Lower leg skin (tissue), 4 donors: ENCODE measurements around the gene MBOAT2. TPM values are rescaled to one million over a fixed set of nuclear protein-coding genes. Genes with fewer than 3 reads are reported as not detected.

Experiments
- DNase-seq, 2 donors: peaks; one replicate each; pipeline ENCODE4 v3.0.0-alpha.2; 2019; ENCODE audit warnings: low spot score in 2 of 2
- H3K4me3 ChIP-seq: fragments of 200-600 bp; sonication (generic); 2 replicates; pipeline ENCODE4 v1.5.1; 2017; ENCODE audit warnings: mild to moderate bottlenecking, low read depth; ENCODE audit not compliant: poor library complexity, severe bottlenecking
- CTCF ChIP-seq, 3 donors: fragments of 450-650 bp; IDR thresholded peaks; one replicate each; pipeline ENCODE4 v1.5.1; 2016; ENCODE audit warnings: antibody characterized with exemption in 3 of 3, mild to moderate bottlenecking in 3 of 3, moderate library complexity in 2 of 3
- POLR2A ChIP-seq, 2 donors: fragments of 450-650 bp; IDR thresholded peaks; one replicate each; pipeline ENCODE4 v1.6.1; 2016 to 2017; ENCODE audit warnings: antibody characterized with exemption in 2 of 2, mild to moderate bottlenecking in 1 of 2, moderate library complexity in 1 of 2
- WGBS, 2 donors: methylation state at CpG; one replicate each; pipeline ENCODE4 v1.1.5; 2018; 5-methylcytosine and 5-hydroxymethylcytosine counted together
- intact Hi-C: fragments of 100-400 bp; cut with DNase I; formaldehyde crosslinking; loops from one replicate; pipeline ENCODE4 v1.15.0; 2023; ENCODE audit warnings: low total_unique reads
- total RNA-seq, 4 donors: library from RNA; depleted of rRNA; stranded (reverse); fragments of >200 nt; gene quantifications; one replicate each; pipeline ENCODE4 v1.1.0, GENCODE V29; 2016

MBOAT2 gene
- total RNA-seq, 4 donors from 2014 or later = 47.2 to 92.3 (median 76.4) TPM

- TF ChIP-seq CTCF (IDR thresholded peaks at IDR 0.05) (no peak), POLR2A (IDR thresholded peaks at IDR 0.05) (no peak)
- intact Hi-C loops = no loop called here
- DNase-seq = no peak
- no peak overlapping the region for H3K4me3 ChIP-seq
- WGBS, 2 donors = 95% methylated on average over 8 of the region's 8 CpGs
Measured at GRCh38 chr2:8819948-8820347, 183.5 kb downstream of the MBOAT2 start.

GRCh38 chr2:8819194-8819593 is 184.3 kb downstream of the MBOAT2 start:
- intact Hi-C loops = no loop called here
- no peak for TF ChIP-seq CTCF (IDR thresholded peaks at IDR 0.05)
- no peak for TF ChIP-seq POLR2A (IDR thresholded peaks at IDR 0.05)
- WGBS, 2 donors = 80 to 85% methylated on average over 5 of the region's 5 CpGs
- no peak for DNase-seq
- no peak overlapping the region for H3K4me3 ChIP-seq

- WGBS, 2 donors = 96 to 98% methylated on average over 1 of the region's 1 CpG
- TF ChIP-seq POLR2A (IDR thresholded peaks at IDR 0.05) (no peak), CTCF (IDR thresholded peaks at IDR 0.05) (no peak)
- H3K4me3 ChIP-seq = no peak overlapping the region
- intact Hi-C loops = no loop called here
- no peak for DNase-seq
Measured at GRCh38 chr2:8817221-8817620, 186.3 kb downstream of the MBOAT2 start.

DNA sequence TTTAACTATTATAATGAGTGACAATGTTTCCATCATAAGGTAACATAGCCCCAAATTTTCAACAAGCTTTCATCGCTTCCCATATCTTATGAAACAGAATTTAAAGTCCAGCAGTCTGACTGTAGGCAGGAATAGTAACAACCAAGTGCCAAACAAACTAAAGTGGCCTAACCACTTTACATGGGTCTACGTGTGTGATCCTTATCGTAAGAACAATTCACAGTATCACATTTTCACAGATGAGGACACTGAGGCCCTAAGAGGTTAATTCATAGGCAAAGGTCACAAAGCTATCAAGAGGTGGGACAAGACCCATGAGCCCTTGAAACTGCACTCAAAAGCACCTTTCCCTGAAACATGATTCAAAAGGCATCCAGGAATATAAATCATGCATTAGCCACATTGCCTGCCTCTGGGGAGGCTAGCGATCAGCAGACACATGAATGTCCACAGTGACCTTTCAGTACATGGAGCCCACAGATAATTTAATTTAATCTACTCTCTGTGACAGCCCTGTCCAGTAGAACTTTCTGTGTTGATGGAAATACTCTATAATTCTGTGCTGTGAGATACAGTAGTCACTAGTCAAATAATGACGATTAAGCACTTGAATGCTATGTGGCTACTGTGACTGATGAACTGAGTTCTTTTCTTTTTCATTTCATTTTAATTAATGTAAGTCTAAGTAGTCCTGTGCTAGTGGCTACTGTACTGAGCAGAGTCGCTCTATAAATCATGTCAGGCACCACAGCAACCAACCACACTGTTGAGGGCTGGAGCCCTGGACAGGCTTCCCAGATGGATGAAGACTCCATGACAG is 196.4 kb downstream of the MBOAT2 start:
- no peak overlapping the region for H3K4me3 ChIP-seq
- intact Hi-C loops = no loop called here
- WGBS, 2 donors = 90 to 95% methylated on average over 6 of the region's 6 CpGs
- TF ChIP-seq POLR2A (IDR thresholded peaks at IDR 0.05) (no peak), CTCF (IDR thresholded peaks at IDR 0.05) (no peak)
- DNase-seq = no peak

DNA sequence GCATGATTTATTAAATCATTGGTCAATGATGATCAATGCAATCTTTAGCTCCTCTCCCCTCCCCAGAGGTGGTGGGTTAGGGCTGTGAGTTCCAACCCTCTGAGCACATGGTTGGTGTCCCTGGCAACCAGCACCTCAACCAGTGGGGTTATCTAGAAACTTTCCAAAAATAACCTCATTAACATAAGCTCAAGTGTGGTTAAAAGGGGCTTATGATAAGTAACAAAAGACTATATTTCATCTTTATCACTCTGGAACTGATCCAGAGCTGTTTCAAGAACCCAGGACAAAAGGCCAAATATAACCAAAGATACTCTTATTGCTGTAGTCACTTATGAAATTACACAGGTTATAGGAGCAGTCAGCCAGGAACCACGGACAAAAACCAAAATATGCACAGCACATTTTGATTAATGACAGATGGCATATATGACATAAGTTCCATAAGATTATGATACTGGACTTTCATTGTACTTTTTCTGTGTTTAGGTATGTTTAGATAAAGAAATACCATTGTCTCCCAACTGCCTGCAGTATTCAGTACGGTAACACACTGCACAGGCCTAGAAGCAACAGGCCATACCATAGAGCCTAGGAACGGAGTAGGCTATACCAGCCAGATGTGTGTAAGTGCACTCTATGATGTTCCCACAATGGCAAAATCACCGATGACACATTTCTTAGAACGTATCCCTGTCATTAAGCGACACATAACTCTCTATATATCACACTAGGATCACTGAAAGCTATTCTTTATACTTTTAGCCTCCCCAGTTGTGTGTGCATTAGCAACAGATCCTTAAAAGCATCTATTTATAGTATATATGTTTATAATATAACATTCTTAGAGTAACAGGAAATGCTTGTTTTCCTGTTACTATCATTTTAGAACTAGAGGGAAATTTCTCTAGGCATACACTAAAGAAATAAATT is 197.9 kb downstream of the MBOAT2 start:
- intact Hi-C loops = no loop called here
- no peak for DNase-seq
- 79 to 86% methylated on average over 6 of the region's 6 CpGs for WGBS, 2 donors
- H3K4me3 ChIP-seq = no peak overlapping the region
- TF ChIP-seq CTCF (IDR thresholded peaks at IDR 0.05) (no peak), POLR2A (IDR thresholded peaks at IDR 0.05) (no peak)
